Epidermal melanocyte (primary cell): ENCODE data around the gene CREB5.

Source experiments
- DNase-seq: peaks from one replicate; pipeline ENCODE4 v3.0.0; 2011; ENCODE audit warnings: low spot score; ENCODE audit not compliant: insufficient read length

CREB5 gene

GRCh38 chr7:28509251-28510025, 97.1 kb downstream of the CREB5 start:
- no peak for DNase-seq

- no peak for DNase-seq
Measured at GRCh38 chr7:28510026-28510369, 97.7 kb downstream of the CREB5 start.

GRCh38 chr7:28512668-28513440, 100.5 kb downstream of the CREB5 start:
- no peak for DNase-seq

- DNase-seq, result no peak
Measured at GRCh38 chr7:28516390-28517172, 104.3 kb downstream of the CREB5 start.

- no peak for DNase-seq
Measured at GRCh38 chr7:28517206-28517605, 104.9 kb downstream of the CREB5 start.

GRCh38 chr7:28517606-28518005, 105.3 kb downstream of the CREB5 start:
- DNase-seq, result no peak

GRCh38 chr7:28520074-28521015, 108.0 kb downstream of the CREB5 start:
- no peak for DNase-seq

GRCh38 chr7:28524978-28525377, 112.7 kb downstream of the CREB5 start:
- no peak for DNase-seq

- DNase-seq, result no peak
Measured at GRCh38 chr7:28528899-28529298, 116.6 kb downstream of the CREB5 start.

GRCh38 chr7:28529755-28530154, 117.4 kb downstream of the CREB5 start:
- no peak for DNase-seq

- no peak for DNase-seq
Measured at GRCh38 chr7:28530175-28530802, 118.0 kb downstream of the CREB5 start.

GRCh38 chr7:28530803-28531175, 118.5 kb downstream of the CREB5 start:
- DNase-seq, result no peak

GRCh38 chr7:28531291-28531690, 119.0 kb downstream of the CREB5 start:
- DNase-seq, result no peak

GRCh38 chr7:28532181-28532580, 119.9 kb downstream of the CREB5 start:
- no peak for DNase-seq

- no peak for DNase-seq
Measured at GRCh38 chr7:28533267-28533666, 120.9 kb downstream of the CREB5 start.

- DNase-seq, result no peak
Measured at GRCh38 chr7:28533731-28534531, 121.6 kb downstream of the CREB5 start.

GRCh38 chr7:28536259-28536658, 123.9 kb downstream of the CREB5 start:
- no peak for DNase-seq

GRCh38 chr7:28539289-28539981, 127.1 kb downstream of the CREB5 start:
- no peak for DNase-seq

- no peak for DNase-seq
Measured at GRCh38 chr7:28542410-28542809, 130.1 kb downstream of the CREB5 start.
